Stimulated activated CD4-positive, alpha-beta T cell treated with anti-CD3 and anti-CD28 coated beads, Interleukin-4, amount 100 ng/mL, for 1 hour (primary cell): ENCODE results near the gene SOX18.
"Not testable (repeated sequence)": the region's sequence is repeated elsewhere in the genome, so short reads cannot be mapped to it uniquely, and the experiment has no call there.

Experiments
- DNase-seq: peaks from one replicate; pipeline ENCODE4 v3.0.0-alpha.2; 2020

Gene SOX18

GRCh38 chr20:64015635-64016034 is 33.8 kb downstream of the SOX18 start:
- DNase-seq = no peak

DNA sequence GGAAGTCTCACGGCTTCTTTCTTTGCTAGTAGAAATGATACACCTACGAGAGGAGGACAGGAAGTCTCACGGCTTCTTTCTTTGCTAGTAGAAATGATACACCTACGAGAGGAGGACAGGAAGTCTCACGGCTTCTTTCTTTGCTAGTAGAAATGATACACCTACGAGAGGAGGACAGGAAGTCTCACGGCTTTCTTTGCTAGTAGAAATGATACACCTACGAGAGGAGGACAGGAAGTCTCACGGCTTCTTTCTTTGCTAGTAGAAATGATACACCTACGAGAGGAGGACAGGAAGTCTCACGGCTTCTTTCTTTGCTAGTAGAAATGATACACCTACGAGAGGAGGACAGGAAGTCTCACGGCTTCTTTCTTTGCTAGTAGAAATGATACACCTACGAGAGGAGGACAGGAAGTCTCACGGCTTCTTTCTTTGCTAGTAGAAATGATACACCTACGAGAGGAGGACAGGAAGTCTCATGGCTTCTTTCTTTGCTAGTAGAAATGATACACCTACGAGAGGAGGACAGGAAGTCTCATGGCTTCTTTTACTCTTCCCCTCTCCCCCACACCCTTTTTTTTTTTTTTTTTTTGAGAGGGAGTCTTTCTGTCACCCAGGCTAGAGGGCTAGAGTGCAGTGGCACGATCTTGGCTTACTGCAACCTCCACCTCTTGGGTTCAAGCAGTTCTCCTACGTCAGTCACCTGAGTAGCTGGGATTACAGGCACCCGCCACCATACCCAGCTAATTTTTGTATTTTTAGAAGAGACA is 36.9 kb downstream of the SOX18 start:
- DNase-seq = not testable (repeated sequence)

DNA sequence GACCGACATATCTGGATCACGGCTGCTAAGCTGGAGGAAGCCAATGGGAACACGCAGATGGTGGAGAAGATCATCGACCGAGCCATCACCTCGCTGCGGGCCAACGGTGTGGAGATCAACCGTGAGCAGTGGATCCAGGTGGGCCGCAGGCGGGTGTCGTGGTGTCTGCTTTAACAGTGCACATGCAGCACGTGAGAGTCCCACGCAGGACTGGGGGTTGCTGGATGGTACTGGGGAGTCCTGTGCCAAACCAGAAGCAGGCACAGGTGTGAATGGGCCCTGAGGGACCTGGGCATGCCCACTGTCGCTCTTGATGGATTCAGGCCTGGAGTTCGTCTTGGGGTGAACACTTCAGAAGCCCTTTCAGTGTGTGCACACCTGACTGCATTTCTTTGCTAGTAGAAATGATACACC is 38.1 kb downstream of the SOX18 start:
- DNase-seq = no peak

- no peak for DNase-seq
These were observed 38.7 kb downstream of the SOX18 start for GRCh38 chr20:64010711-64011237.

- no peak for DNase-seq
These were observed 39.5 kb downstream of the SOX18 start for GRCh38 chr20:64009811-64010387.

DNA sequence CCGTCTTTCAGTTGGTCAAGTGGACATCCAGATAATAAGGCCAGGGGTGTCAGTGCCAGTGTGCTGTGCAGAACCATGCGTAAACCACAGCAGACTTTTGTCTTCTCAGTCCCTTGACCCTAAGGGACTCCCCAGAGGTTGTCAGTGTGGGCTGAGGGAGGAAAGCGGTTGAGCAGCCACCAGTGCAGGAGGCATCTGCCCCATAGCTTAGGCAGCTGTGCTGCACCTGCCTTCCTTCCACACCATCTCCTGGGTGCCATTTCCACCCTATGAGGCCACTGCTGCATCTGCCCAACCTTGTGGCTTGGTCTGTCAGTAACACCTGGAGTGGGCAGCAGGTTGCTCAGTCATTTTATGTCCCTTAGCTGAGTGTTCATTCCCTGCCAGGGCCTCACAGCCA is 42.5 kb downstream of the SOX18 start:
- DNase-seq = no peak

- DNase-seq = no peak
These were observed 42.9 kb downstream of the SOX18 start for GRCh38 chr20:64006490-64006889.

GRCh38 chr20:64005394-64005793 is 44.0 kb downstream of the SOX18 start:
- DNase-seq = no peak

DNA sequence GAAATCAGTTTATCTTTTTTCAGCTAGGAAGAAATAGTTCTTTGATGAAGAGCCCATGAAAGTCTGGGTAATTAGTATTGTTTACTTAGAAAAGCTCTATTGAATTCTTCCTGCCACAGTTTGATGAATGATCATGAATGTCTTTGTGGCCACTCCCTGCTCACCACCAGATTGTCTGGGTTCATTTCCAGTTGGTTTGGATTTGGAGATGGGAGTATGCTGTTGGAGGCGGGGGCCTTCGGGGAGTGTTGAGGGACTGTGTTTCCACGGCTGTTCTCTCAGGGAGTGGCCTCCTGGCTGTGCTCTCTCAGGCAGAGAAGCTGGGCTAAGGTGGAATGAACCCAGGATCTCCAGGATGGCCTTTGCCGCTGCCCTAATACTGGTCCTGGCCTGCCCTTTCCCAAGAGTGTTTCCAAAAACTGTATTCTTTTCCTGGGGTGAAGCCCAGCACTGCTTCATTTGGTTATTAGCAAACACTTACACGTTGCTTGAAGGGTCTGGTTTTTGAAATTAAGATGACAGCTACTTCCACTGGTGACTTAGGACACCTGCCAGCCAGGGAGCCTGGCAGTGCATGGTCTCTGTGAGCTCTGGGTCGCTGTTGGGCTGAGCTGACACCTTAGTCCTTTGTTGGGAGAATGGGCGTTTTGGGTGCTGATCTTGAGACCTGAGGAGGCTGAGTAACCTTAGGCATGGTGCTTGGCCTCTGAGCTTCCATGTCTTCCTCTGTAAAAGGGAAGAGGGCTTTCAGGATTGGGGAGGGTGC is 45.3 kb downstream of the SOX18 start:
- no peak for DNase-seq

DNA sequence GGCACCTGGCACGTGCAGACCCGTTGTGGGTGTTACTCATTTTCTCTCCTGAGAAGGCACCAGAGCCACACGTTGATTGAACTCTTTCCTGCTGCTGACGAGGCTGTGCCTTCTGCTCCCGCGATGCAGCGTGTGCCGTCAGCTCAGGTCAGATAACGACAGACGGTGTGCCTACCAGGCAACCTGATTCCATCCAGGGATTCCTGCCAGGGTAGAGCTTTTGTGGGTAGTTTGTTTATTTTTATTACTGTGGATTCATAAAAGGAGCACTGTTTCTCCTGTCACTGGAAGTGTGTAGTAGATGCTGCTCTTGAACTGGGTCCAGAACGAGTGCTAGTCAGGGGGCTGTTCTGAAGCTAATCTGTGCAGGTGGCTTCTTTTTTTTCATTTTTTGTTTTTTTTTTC is 47.8 kb downstream of the SOX18 start:
- DNase-seq = no peak

GRCh38 chr20:64000906-64001305 is 48.5 kb downstream of the SOX18 start:
- no peak for DNase-seq
